ENCODE data around the gene GPR78.
A peak's percentile ranks its signal among the peaks of the same experiment; 100 is the strongest.

Gene GPR78

GRCh38 chr4:8600266-8600665 lies 20.1 kb downstream of the GPR78 start:
- DNase-seq (ENCODE audit: low read depth in 2 of 2): no peak

DNA sequence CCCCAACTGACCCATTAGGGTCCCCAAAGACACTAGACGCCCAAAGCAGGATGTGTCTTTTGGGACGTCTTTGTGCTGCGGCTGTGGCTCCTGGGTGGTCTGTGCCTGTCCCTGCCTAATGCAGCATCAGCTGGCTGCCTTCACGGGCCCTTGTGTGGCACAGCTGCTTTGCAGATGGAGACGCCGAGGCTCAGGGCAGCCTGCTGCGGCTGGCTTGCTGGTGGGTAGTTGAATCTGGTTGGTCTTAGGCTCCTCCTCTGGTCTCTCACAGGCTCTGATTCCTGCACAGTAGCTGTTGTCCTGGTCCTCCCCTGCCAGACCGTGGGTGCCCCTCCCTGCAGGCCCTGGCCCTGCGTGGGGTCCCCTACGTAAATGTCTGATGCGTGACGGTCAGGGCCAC lies 20.5 kb downstream of the GPR78 start:
- DNase-seq (ENCODE audit: low read depth in 2 of 2): no peak

DNA sequence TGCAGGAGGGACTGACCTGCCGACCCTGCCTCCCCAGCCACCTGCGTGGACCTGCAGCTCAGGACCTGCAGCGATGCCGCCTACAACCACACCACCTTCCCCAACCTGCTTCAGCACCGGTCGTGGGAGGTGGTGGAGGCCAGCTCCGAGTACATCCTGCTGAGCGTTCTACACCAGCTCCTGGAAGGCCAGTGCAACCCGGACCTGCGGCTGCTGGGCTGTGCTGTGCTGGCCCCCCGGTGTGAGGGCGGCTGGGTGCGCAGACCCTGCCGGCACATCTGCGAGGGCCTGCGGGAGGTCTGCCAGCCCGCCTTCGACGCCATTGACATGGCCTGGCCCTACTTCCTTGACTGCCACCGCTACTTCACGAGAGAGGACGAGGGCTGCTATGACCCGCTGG lies 20.9 kb downstream of the GPR78 start:
- no peak for DNase-seq (ENCODE audit: low read depth in 2 of 2)

GRCh38 chr4:8601556-8601955 lies 21.4 kb downstream of the GPR78 start:
- no peak for DNase-seq (ENCODE audit: low read depth in 2 of 2)

- DNase-seq (ENCODE audit: low read depth in 2 of 2): no peak
Measured at GRCh38 chr4:8602686-8603430, 22.7 kb downstream of the GPR78 start.

GRCh38 chr4:8603931-8604330 lies 23.7 kb downstream of the GPR78 start:
- DNase-seq (ENCODE audit: low read depth in 2 of 2): no peak

DNA sequence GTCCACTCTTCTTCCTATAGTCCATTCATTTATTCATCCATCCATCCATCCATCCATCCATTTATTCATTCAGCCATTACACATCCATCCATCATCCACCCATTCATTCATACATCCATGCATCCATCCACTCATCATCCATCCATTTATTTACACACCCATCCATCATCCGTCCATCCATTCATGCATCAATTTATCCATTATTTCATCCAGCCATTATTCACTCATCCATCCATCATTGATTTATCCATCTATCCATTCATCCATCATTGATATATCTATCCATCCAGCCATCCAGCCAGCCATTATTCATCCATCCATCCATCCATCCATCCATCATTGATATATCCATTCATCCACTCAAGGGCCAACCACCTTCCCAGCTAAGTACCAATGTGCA lies 25.1 kb downstream of the GPR78 start:
- no peak for DNase-seq (ENCODE audit: low read depth in 2 of 2)

DNA sequence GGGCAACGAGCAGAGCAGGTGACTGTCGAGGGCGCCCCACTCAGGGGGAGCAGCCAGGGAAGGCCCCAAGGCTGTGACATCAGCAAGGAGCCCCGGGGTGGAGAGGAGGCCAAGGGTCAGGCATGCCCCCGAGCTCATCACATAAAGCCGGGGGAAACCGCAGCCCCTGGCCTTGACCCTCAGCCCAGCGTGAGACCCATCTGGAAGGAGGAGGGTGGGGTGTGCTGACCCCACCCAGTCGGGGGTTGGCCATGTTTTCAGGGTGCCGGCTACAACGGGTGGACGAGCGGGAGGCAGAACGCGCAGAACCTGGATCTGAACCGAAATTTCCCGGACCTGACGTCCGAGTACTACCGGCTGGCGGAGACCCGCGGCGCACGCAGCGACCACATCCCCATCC lies 26.3 kb downstream of the GPR78 start:
- no peak for DNase-seq (ENCODE audit: low read depth in 2 of 2)

DNA sequence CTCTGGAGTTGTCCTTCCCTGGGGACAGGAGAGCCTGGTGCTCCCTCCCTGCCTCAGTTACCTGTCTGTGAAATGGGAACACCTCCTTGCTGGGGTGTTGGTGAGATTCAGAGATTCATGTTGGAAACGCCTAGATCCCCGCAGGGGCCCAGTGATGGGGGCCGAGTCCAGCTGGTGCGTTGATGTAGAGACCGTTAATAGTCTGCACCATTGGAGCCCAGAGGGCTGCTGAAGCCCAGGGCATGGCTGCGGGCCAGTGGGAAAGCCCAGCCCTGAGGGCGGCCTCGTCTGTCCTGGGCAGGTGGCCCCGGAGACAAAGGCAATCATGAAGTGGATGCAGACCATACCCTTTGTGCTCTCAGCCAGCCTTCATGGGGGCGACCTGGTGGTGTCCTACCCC lies 26.8 kb downstream of the GPR78 start:
- DNase-seq (ENCODE audit: low read depth in 2 of 2): no peak

DNA sequence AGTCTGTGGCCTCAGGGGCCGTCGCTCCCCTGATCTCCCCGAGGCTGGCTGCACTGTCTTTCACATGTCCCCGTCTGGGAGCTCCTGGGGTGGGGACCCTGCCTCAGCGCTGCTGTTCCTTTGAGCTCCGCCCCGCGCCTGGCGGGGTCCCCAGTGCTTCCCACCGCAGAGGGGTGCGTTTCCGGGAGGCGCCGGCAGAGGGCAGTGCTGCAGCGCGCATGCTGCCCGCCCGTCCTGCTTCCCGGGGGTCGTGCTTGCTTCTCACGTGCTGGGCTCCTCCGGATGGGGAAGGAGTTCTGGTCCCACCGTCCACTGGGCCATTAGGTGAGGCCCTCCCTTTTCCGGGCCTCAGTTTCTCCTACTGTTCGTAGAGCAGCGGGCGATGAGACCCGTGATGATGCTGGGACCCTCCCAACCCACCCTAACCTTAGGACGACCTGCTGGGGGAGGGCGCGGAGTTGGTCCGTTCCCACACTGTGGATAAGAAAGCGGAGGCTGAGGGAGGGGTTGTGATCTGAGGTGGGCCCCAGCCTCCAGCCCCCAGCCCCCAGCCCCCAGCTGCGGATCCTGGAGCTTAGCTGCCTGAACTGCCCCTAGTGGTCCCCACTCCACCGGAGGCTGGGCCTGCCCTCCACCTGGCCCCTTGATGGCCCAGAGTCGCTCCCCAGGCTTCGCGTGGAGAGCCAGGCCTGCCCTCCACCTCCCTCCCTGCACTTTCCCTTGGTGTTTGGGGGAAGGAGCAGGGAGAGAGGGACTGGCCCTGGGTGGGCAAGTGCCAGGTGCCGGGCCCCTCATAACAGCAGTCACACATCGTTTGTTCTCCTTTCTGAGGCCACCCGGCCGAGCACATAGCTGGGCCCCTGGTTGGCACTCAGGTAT lies 27.6 kb downstream of the GPR78 start:
- peak; percentile 16 to 44 for DNase-seq (ENCODE audit: low read depth in 2 of 2)

DNA sequence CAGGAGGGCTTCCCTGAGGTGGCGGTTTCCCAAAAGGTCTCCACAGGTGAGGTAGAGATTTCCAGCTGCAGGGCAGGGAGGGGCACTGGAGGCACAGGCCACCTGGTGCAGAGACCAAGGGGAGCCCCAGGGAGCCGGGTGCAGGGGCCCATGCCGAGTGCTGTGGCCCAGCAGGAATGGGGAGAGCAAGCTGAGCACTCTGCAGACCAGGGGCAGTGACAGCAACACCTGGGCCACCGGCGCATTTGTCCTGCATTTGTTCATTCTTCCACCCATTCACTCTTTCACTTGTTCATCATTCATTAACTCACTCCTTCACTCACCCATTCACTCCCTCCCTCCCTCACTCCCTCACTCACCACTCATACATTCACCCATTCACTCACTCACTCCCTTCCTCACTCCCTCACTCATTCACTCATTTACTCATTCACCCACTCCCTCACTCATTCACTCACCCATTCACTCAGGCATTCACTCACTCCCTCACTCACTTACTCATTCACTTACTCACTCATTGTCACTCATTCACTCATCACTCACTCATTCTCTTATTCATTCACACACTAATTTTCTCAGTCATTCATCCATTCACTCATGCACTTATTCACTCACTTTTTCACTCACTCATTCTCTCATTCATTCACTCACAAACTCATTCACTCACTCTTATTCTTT lies 28.7 kb downstream of the GPR78 start:
- DNase-seq (ENCODE audit: low read depth in 2 of 2): no peak

DNA sequence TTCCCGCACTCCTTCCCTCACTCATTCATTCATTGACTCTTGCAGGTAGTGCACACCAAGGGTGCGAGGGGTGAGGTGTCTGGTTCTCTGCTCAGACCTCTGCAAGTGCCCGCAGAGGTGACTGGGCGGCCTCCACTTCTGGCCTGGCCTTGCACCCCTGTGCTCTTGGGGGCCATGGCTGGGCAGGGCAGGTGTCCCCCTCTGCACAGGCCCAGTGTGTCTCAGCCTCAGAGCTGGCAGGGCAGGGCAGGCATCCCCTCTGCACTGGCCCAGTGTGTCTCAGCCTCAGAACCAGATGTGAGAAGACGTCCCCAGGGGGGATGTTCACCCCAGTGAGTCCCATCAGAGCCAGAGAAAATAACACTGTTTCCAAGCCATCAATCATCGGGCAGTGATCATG lies 29.2 kb downstream of the GPR78 start:
- DNase-seq (ENCODE audit: low read depth in 2 of 2): no peak

DNA sequence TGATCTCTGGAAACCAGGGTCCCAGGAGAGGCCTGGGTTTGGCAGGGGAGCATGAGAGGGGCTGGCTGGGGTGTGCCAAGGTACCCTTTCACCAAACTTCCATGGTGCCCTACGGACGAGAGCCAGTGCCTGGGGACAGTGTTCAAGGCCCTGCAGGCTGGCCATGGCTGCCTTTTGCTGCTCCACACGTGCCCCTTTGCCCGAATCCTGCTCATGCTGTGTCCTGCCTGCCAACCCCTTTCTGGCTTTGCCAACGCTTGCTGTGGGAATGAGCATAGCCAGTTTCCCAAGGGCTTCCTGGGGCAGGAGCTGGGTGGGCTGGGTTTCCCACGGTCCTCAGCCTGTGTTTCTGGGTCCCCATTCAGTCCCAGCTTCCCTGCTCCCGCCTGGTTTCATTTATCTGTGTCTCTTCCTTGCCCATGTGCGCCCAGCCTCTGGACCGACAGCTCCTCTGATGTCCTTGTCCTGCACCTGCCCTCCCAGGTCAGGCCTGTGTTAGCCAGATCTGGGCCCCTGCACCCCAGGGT lies 29.7 kb downstream of the GPR78 start:
- no peak for DNase-seq (ENCODE audit: low read depth in 2 of 2)

GRCh38 chr4:8610858-8611616 lies 30.8 kb downstream of the GPR78 start:
- no peak for DNase-seq (ENCODE audit: low read depth in 2 of 2)

GRCh38 chr4:8612646-8613045 lies 32.5 kb downstream of the GPR78 start:
- DNase-seq (ENCODE audit: low read depth in 2 of 2): no peak

GRCh38 chr4:8613421-8614364 lies 33.5 kb downstream of the GPR78 start:
- DNase-seq (ENCODE audit: low read depth in 2 of 2): no peak

- DNase-seq (ENCODE audit: low read depth in 2 of 2): no peak
Measured at GRCh38 chr4:8614365-8615193, 34.4 kb downstream of the GPR78 start.

- no peak for DNase-seq (ENCODE audit: low read depth in 2 of 2)
Measured at GRCh38 chr4:8615366-8615765, 35.2 kb downstream of the GPR78 start.

- DNase-seq (ENCODE audit: low read depth in 2 of 2): no peak
Measured at GRCh38 chr4:8615921-8616787, 36.0 kb downstream of the GPR78 start.
